ENCODE results near the gene HNF1B.

DNA sequence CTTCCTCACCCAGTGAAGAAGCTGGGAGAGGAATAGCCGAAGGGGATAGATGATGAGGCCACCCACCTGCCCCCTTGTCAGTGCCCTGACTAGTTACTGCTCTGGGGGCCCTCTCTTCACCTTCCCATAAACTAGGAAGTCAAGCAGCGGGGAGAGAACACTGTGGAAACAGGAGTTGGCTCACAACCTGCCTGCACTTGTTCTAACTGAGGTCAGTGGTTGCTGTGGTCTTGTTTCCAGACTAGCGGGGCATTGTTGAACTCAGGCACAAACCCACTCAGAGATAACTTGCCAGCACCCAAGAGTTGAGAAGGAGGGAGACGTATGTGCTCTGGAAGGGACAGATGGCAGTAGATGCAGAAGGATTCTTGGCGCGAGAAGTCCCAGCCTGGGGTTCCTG is 53.1 kb downstream of the HNF1B start:
- TF ChIP-seq GATA2 (IDR thresholded peaks at IDR 0.05; ENCODE audit: low read depth, low read length) (no peak), GATA3 (IDR thresholded peaks at IDR 0.05; ENCODE audit: low read depth, low read length) (no peak)
